CD4-positive, CD25-positive, alpha-beta regulatory T cell (primary cell): ENCODE measurements around the gene SEMA6B. TPM values are rescaled to one million over a fixed set of nuclear protein-coding genes. Genes with fewer than 3 reads are reported as not detected.
"Not testable (repeated sequence)": the region's sequence is repeated elsewhere in the genome, so short reads cannot be mapped to it uniquely, and the experiment has no call there.

ENCODE experiments used
- ATAC-seq, 2 donors: fragments of 150-1000 bp; cut with Tn5 transposase; one replicate each; pipeline ENCODE4 v1.10.0; 2021; ENCODE audit warnings: low read depth in 2 of 2, moderate number of reproducible peaks in 2 of 2, moderate library complexity in 1 of 2
- DNase-seq, 3 donors: peaks; one replicate each; pipeline versions ENCODE4 v3.0.0 to v3.0.0-alpha.2; 2012 to 2022; ENCODE audit warnings: mixed read lengths in 1 of 3
- H3K27ac ChIP-seq: one replicate; pipeline ENCODE4 v1.7.0; 2013; ENCODE audit warnings: mild to moderate bottlenecking, low read length; ENCODE audit not compliant: insufficient read depth, poor library complexity, severe bottlenecking
- H3K27me3 ChIP-seq: one replicate; pipeline ENCODE4 v1.7.0; 2013; ENCODE audit warnings: low read length; ENCODE audit not compliant: control insufficient read depth, insufficient read depth
- H3K36me3 ChIP-seq: one replicate; pipeline ENCODE4 v1.7.0; 2013; ENCODE audit warnings: mild to moderate bottlenecking, low read length, moderate library complexity; ENCODE audit not compliant: control insufficient read depth, insufficient read depth
- H3K4me1 ChIP-seq: 2 replicates; pipeline ENCODE4 v1.7.0; 2013; ENCODE audit warnings: mild to moderate bottlenecking, low read length; ENCODE audit not compliant: insufficient read depth, control insufficient read depth, poor library complexity, severe bottlenecking
- H3K4me3 ChIP-seq: one replicate; pipeline ENCODE4 v1.7.0; 2013; ENCODE audit warnings: low read depth, mild to moderate bottlenecking, low read length, moderate library complexity
- H3K9me3 ChIP-seq, 2 experiments: 1 replicate in 1 of 2; 2 replicates in 1 of 2; pipeline ENCODE4 v1.7.0; 2013; ENCODE audit warnings: low read length in 2 of 2, mild to moderate bottlenecking in 1 of 2, moderate library complexity in 1 of 2; ENCODE audit not compliant: control insufficient read depth in 2 of 2
- H3K27ac Mint-ChIP-seq, 3 donors: one replicate each; pipeline ENCODE4 v1.8.0; 2020 to 2022; ENCODE audit warnings: mild to moderate bottlenecking in 3 of 3, mixed read lengths in 3 of 3, moderate library complexity in 2 of 3
- H3K27me3 Mint-ChIP-seq: one replicate; pipeline ENCODE4 v1.8.0; 2022; ENCODE audit warnings: mild to moderate bottlenecking, mixed read lengths
- H3K36me3 Mint-ChIP-seq: one replicate; pipeline ENCODE4 v1.8.0; 2020; ENCODE audit warnings: mixed read lengths
- H3K4me1 Mint-ChIP-seq, 4 donors: one replicate each; pipeline ENCODE4 v1.8.0; 2020 to 2022; ENCODE audit warnings: mixed read lengths in 4 of 4, mild to moderate bottlenecking in 1 of 4
- H3K4me3 Mint-ChIP-seq, 4 donors: one replicate each; pipeline ENCODE4 v1.8.0; 2020 to 2022; ENCODE audit warnings: mild to moderate bottlenecking in 4 of 4, mixed read lengths in 4 of 4, moderate library complexity in 3 of 4
- H3K9me3 Mint-ChIP-seq, 7 donors: one replicate each; pipeline ENCODE4 v1.8.0; 2020 to 2022; ENCODE audit warnings: mixed read lengths in 7 of 7, mild to moderate bottlenecking in 3 of 7, moderate library complexity in 2 of 7
- polyA plus RNA-seq, 4 donors: library from polyadenylated mRNA; unstranded; fragments of 300-500 nt; fragmentation: Illumina TruSeq; gene quantifications; one replicate each; pipeline ENCODE4 v1.2.3, GENCODE V29; 2021
- total RNA-seq: library from RNA; stranded (reverse); gene quantifications from one replicate; pipeline ENCODE4 v1.2.3, GENCODE V29; 2022

SEMA6B gene
- total and polyA plus RNA-seq, 5 donors from 2014 or later: not detected

- Histone ChIP-seq H3K4me1 (no peaks in the 10 kb centered on the region), H3K4me3 (no peak overlapping the region), H3K27me3 (no peaks in the 10 kb centered on the region), H3K27ac (no peak overlapping the region), H3K36me3 (no peaks in the 10 kb centered on the region), H3K9me3 (no peaks in the 10 kb centered on the region)
- Mint-ChIP-seq H3K9me3 (no peaks in the 10 kb centered on the region), H3K4me1 (no peaks in the 10 kb centered on the region), H3K4me3 (no peak overlapping the region), H3K36me3 (no peaks in the 10 kb centered on the region), H3K27ac (peak overlapping the region in 1 of 3 donors; percentile 31), H3K27me3 (no peaks in the 10 kb centered on the region)
- peak; percentile 50 to 61 for ATAC-seq
- peak; percentile 35 to 53 (median 38) for DNase-seq
Observed at GRCh38 chr19:4567584-4568071, 8.1 kb upstream of the SEMA6B start.

- H3K4me3 ChIP-seq: no peak overlapping the region
- ATAC-seq (no peak), DNase-seq (no peak)
- H3K27me3 ChIP-seq: no peaks in the 10 kb centered on the region
- H3K9me3 ChIP-seq: no peaks in the 10 kb centered on the region
- H3K36me3 Mint-ChIP-seq: no peaks in the 10 kb centered on the region
- no peaks in the 10 kb centered on the region for H3K4me1 ChIP-seq
- H3K27ac Mint-ChIP-seq: no peak overlapping the region
- no peaks in the 10 kb centered on the region for H3K9me3 Mint-ChIP-seq
- H3K27ac ChIP-seq: no peak overlapping the region
- H3K36me3 ChIP-seq: no peaks in the 10 kb centered on the region
- no peaks in the 10 kb centered on the region for H3K27me3 Mint-ChIP-seq
- H3K4me3 Mint-ChIP-seq: no peak overlapping the region
- H3K4me1 Mint-ChIP-seq: no peaks in the 10 kb centered on the region
Observed at GRCh38 chr19:4566402-4567051, 7.0 kb upstream of the SEMA6B start.

- H3K4me3 Mint-ChIP-seq, H3K36me3 ChIP-seq, H3K27me3 ChIP-seq, H3K4me1 Mint-ChIP-seq, H3K27me3 Mint-ChIP-seq, H3K4me3 ChIP-seq, H3K9me3 ChIP-seq, H3K36me3 Mint-ChIP-seq, H3K9me3 Mint-ChIP-seq, H3K27ac ChIP-seq, H3K4me1 ChIP-seq, DNase-seq, H3K27ac Mint-ChIP-seq: not testable (repeated sequence)
- ATAC-seq: peak in 1 of 2 donors; percentile 42
Observed at GRCh38 chr19:4563562-4563961, 4.1 kb upstream of the SEMA6B start.

- H3K4me3 Mint-ChIP-seq, H3K4me1 Mint-ChIP-seq, H3K27me3 ChIP-seq, H3K9me3 Mint-ChIP-seq, H3K27ac ChIP-seq, H3K36me3 ChIP-seq, H3K36me3 Mint-ChIP-seq, H3K27me3 Mint-ChIP-seq, DNase-seq, H3K4me1 ChIP-seq, H3K4me3 ChIP-seq, H3K27ac Mint-ChIP-seq, H3K9me3 ChIP-seq: not testable (repeated sequence)
- peak; percentile 39 to 46 for ATAC-seq
Observed at GRCh38 chr19:4562085-4562484, 2.6 kb upstream of the SEMA6B start.

- Histone ChIP-seq H3K27ac (no peak overlapping the region), H3K4me3 (no peak overlapping the region), H3K27me3 (no peaks in the 10 kb centered on the region), H3K9me3 (no peaks in the 10 kb centered on the region), H3K36me3 (no peaks in the 10 kb centered on the region), H3K4me1 (no peaks in the 10 kb centered on the region)
- ATAC-seq (no peak), DNase-seq (peak in 2 of 3 donors; percentile 21 to 24)
- Mint-ChIP-seq H3K4me1 (peaks cover 0 to 4% (median 0%) of the 10 kb centered on the region in 4 donors), H3K36me3 (no peaks in the 10 kb centered on the region), H3K4me3 (no peak overlapping the region), H3K9me3 (peaks cover 0 to 2% (median 0%) of the 10 kb centered on the region in 7 donors), H3K27ac (peak overlapping the region in 1 of 3 donors; percentile 14), H3K27me3 (no peaks in the 10 kb centered on the region)
Observed at GRCh38 chr19:4557971-4558941, 1.2 kb downstream of the SEMA6B start.

- no peak for DNase-seq
- Histone ChIP-seq H3K27ac (no peak overlapping the region), H3K4me1 (no peaks in the 10 kb centered on the region), H3K9me3 (no peaks in the 10 kb centered on the region), H3K4me3 (no peak overlapping the region), H3K27me3 (no peaks in the 10 kb centered on the region), H3K36me3 (no peaks in the 10 kb centered on the region)
- no peak for ATAC-seq
- no peak overlapping the region for H3K4me3 Mint-ChIP-seq
- peaks cover 0 to 2% (median 1%) of the 10 kb centered on the region in 7 donors for H3K9me3 Mint-ChIP-seq
- H3K36me3 Mint-ChIP-seq: peaks cover 4% of the 10 kb centered on the region
- peaks cover 0 to 4% (median 0%) of the 10 kb centered on the region in 4 donors for H3K4me1 Mint-ChIP-seq
- H3K27me3 Mint-ChIP-seq: no peaks in the 10 kb centered on the region
- no peak overlapping the region for H3K27ac Mint-ChIP-seq
Observed at GRCh38 chr19:4557144-4557970, 2.1 kb downstream of the SEMA6B start.

GRCh38 chr19:4556597-4557127 is 2.8 kb downstream of the SEMA6B start:
- Mint-ChIP-seq H3K27ac (no peak overlapping the region), H3K4me3 (no peak overlapping the region), H3K9me3 (peaks cover 0 to 5% (median 1%) of the 10 kb centered on the region in 7 donors), H3K36me3 (peaks cover 4% of the 10 kb centered on the region), H3K27me3 (no peaks in the 10 kb centered on the region), H3K4me1 (peaks cover 0 to 4% (median 0%) of the 10 kb centered on the region in 4 donors)
- DNase-seq (no peak), ATAC-seq (no peak)
- H3K36me3 ChIP-seq: no peaks in the 10 kb centered on the region
- no peak overlapping the region for H3K27ac ChIP-seq
- H3K4me1 ChIP-seq: no peaks in the 10 kb centered on the region
- no peak overlapping the region for H3K4me3 ChIP-seq
- H3K27me3 ChIP-seq: no peaks in the 10 kb centered on the region
- no peaks in the 10 kb centered on the region for H3K9me3 ChIP-seq
